Aorta (tissue), 5 donors: ENCODE measurements around the gene MUC4. TPM values are rescaled to one million over a fixed set of nuclear protein-coding genes. Genes with fewer than 3 reads are reported as not detected.
A peak's percentile ranks its signal among the peaks of the same experiment; 100 is the strongest.
"Not testable (repeated sequence)": the region's sequence is repeated elsewhere in the genome, so short reads cannot be mapped to it uniquely, and the experiment has no call there.

Source experiments
- ATAC-seq: fragments of 200-7000 bp; cut with Tn5 transposase; one replicate; pipeline ENCODE4 v1.9.1; 2022; ENCODE audit warnings: moderate library complexity; ENCODE audit not compliant: low FRiP score
- DNase-seq, 2 donors: peaks; one replicate each; pipeline ENCODE4 v3.0.0-alpha.2; 2020
- H3K27ac ChIP-seq, 2 donors: one replicate each; pipeline ENCODE4 v1.5.1; 2013; ENCODE audit warnings: low read length in 2 of 2, mild to moderate bottlenecking in 2 of 2, moderate library complexity in 2 of 2, control low read depth in 1 of 2, inconsistent platforms in 1 of 2, low read depth in 1 of 2
- H3K27me3 ChIP-seq, 2 donors: one replicate each; pipeline ENCODE4 v1.6.1; 2013; ENCODE audit warnings: control low read depth in 1 of 2, low read length in 1 of 2, mild to moderate bottlenecking in 1 of 2, moderate library complexity in 1 of 2; ENCODE audit not compliant: insufficient read depth in 2 of 2, control insufficient read depth in 1 of 2
- H3K36me3 ChIP-seq, 2 donors: one replicate each; pipeline ENCODE4 v1.6.1; 2013; ENCODE audit warnings: control low read depth in 1 of 2, low read length in 1 of 2, mild to moderate bottlenecking in 1 of 2; ENCODE audit not compliant: insufficient read depth in 2 of 2, control insufficient read depth in 1 of 2
- H3K4me1 ChIP-seq, 2 donors: one replicate each; pipeline ENCODE4 v1.6.1; 2013; ENCODE audit warnings: low read length in 2 of 2, control low read depth in 1 of 2, mild to moderate bottlenecking in 1 of 2, moderate library complexity in 1 of 2; ENCODE audit not compliant: insufficient read depth in 2 of 2, control insufficient read depth in 1 of 2
- H3K4me3 ChIP-seq, 2 donors: one replicate each; pipeline ENCODE4 v1.5.1; 2013; ENCODE audit warnings: low read length in 2 of 2, control low read depth in 1 of 2, mild to moderate bottlenecking in 1 of 2
- H3K9me3 ChIP-seq: one replicate; pipeline ENCODE4 v1.6.1; 2013; ENCODE audit warnings: mild to moderate bottlenecking, low read length; ENCODE audit not compliant: control insufficient read depth
- WGBS, 2 donors: extraction: QIAGEN DNeasy Blood & Tissue Kit; methylation state at CpG; one replicate each; pipeline ENCODE4 v1.1.7; 2013; 5-methylcytosine and 5-hydroxymethylcytosine counted together
- intact Hi-C, 2 donors: fragments of 100-400 bp; cut with DNase I; formaldehyde crosslinking; loops; one replicate each; pipeline versions ENCODE4 v1.14.2 to v1.15.0; 2022
- polyA plus RNA-seq, 2 donors: library from polyadenylated mRNA; stranded (reverse); fragments of 200-250 nt; gene quantifications; one replicate each; pipeline ENCODE4 v1.2.3, GENCODE V29; 2013
- total RNA-seq, 2 donors: library from RNA; stranded (reverse); fragmentation: NEBNext Ultra II Directional; extraction: Animal tissue kit (Norgen Biotek cat#: 25700); gene quantifications; one replicate each; pipeline ENCODE4 v1.2.1, GENCODE V29; 2021
- donor health status: healthy with polysubstance abuse.
- donor health status: Bipolar disorder and iron deficiency.
- donor health status: DM: no; HTN: no; CAD: no.
- donor health status: DM: no; HTN: no; CAD: no.
- donor health status: DM: yes; HTN: yes; CAD: no.

Gene MUC4
- total and polyA plus RNA-seq, 4 donors: 0.06 to 0.25 (median 0.08) TPM; not detected in 1

DNA sequence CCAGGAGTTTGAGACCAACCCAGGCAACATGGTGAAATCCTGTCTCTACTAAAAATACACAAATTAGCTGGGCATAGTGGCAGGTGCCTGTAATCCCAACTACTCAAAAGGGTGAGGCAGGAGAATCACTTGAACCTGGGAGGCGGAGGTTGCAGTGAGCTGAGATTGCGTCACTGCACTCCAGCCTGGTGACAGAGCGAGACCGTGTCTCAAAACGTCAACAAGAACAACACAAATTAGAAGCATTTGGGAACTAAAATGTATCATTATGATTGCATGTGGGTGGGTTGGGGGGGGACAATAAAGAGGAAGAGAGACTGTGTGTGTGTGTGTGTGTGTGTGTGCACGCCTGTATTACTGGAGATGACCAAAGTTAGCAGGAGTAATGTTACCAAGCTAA, 73.9 kb downstream of the MUC4 start:
- H3K27me3 ChIP-seq, H3K36me3 ChIP-seq, H3K4me3 ChIP-seq, H3K27ac ChIP-seq, intact Hi-C loops, H3K4me1 ChIP-seq, ATAC-seq, H3K9me3 ChIP-seq: not testable (repeated sequence)
- peak; percentile 6 to 41 for DNase-seq
- WGBS, 2 donors: 88 to 89% methylated on average over 6 of the region's 6 CpGs

DNA sequence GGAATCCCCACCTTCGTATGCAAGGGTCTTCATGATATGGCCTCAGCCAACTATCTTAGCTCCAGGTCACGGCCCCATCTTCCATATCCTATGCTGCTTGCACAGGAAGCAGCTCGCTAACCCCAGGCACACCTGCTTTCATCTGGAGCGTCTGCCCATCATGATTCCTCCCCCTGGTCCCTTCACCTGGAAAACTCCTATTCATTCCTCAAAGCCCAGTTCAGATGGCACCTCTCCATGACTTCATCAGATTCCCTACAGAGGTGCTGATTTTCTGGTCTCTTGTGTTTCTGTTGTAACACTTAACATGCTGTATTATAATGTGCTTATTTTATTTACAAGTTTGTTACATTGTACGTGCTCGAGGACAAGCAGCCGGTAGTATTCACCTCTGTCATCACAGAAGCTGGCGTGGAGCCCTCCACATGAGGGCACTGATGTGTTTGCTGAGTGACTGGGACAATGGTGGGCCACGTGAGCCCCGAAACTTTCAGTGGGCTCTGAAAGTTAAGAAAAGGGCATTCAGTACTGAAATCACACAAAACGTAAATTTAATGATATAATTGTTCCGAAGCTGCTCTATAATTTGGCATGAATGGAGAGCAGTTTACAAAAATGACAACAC, 74.8 kb downstream of the MUC4 start:
- intact Hi-C loops: no loop called here
- no peaks in the 10 kb centered on the region for H3K36me3 ChIP-seq
- DNase-seq (peak; percentile 14 to 69), ATAC-seq (no peak)
- H3K9me3 ChIP-seq: no peaks in the 10 kb centered on the region
- H3K4me1 ChIP-seq: no peaks in the 10 kb centered on the region
- no peak overlapping the region for H3K27ac ChIP-seq
- WGBS, 2 donors: 92 to 95% methylated on average over 12 of the region's 12 CpGs
- H3K27me3 ChIP-seq: no peaks in the 10 kb centered on the region
- H3K4me3 ChIP-seq: no peak overlapping the region

- Histone ChIP-seq H3K4me3 (no peak overlapping the region), H3K4me1 (no peaks in the 10 kb centered on the region), H3K27ac (no peak overlapping the region), H3K36me3 (no peaks in the 10 kb centered on the region), H3K9me3 (no peaks in the 10 kb centered on the region), H3K27me3 (no peaks in the 10 kb centered on the region)
- no peak for ATAC-seq
- WGBS, 2 donors: 77 to 78% methylated on average over 16 of the region's 16 CpGs
- peak; percentile 36 to 66 for DNase-seq
- intact Hi-C loops: no loop called here
These were observed 76.6 kb downstream of the MUC4 start for GRCh38 chr3:195735036-195735695.

GRCh38 chr3:195732940-195733339, 78.8 kb downstream of the MUC4 start:
- Histone ChIP-seq H3K27me3 (no peaks in the 10 kb centered on the region), H3K4me3 (no peak overlapping the region), H3K36me3 (no peaks in the 10 kb centered on the region), H3K27ac (no peak overlapping the region), H3K4me1 (no peaks in the 10 kb centered on the region), H3K9me3 (no peaks in the 10 kb centered on the region)
- ATAC-seq (no peak), DNase-seq (peak; percentile 46 to 75)
- 76 to 81% methylated on average over 12 of the region's 12 CpGs for WGBS, 2 donors
- intact Hi-C loops: no loop called here

DNA sequence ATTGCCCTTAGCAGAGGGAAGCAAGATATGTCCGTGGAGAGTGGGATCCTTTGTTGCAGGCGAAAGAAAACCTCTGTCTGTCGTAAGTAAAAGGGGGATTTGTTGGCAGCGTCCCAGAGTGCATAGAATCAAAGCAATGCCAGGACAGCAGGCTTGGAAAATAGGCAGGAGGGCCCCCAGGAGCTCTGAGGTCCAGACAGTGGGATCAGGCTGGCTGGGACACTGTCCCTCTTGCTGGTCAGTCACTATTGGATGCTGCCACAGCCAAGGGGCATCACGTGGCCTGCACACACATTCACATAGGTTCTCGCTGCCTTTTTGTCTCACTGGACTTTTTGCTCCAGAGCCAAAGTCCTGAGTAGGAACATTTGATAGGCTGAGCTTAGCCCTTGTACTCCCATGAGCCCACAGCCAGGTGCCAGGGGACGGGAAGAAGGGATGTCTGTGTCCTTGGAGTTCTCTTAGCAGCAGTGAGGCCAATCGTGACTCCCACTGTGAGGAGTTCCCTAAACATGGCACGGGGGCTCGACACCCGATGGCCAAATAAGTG, 80.3 kb downstream of the MUC4 start:
- no peak for ATAC-seq
- H3K9me3 ChIP-seq: no peaks in the 10 kb centered on the region
- 91 to 92% methylated on average over 11 of the region's 11 CpGs for WGBS, 2 donors
- intact Hi-C loops: no loop called here
- H3K36me3 ChIP-seq: no peaks in the 10 kb centered on the region
- H3K4me3 ChIP-seq: no peak overlapping the region
- no peak overlapping the region for H3K27ac ChIP-seq
- H3K27me3 ChIP-seq: no peaks in the 10 kb centered on the region
- DNase-seq: peak; percentile 24 to 71
- H3K4me1 ChIP-seq: no peaks in the 10 kb centered on the region

- intact Hi-C loops: loop anchor here in 1 of 2 donors (10.0 kb wide), 1 partner anchor 115 kb away; no protein-coding TSS in a partner anchor
- DNase-seq (peak; percentile 42 to 65), ATAC-seq (no peak)
- Histone ChIP-seq H3K27ac (no peak overlapping the region), H3K4me3 (no peak overlapping the region), H3K27me3 (no peaks in the 10 kb centered on the region), H3K4me1 (no peaks in the 10 kb centered on the region), H3K9me3 (no peaks in the 10 kb centered on the region), H3K36me3 (no peaks in the 10 kb centered on the region)
- WGBS, 2 donors: 88 to 89% methylated on average over 18 of the region's 18 CpGs
These were observed 82.1 kb downstream of the MUC4 start for GRCh38 chr3:195729476-195730251.

GRCh38 chr3:195728789-195729188, 82.9 kb downstream of the MUC4 start:
- WGBS, 2 donors: 91 to 97% methylated on average over 3 to 4 of the region's 5 CpGs
- not testable (repeated sequence) for H3K27ac ChIP-seq, H3K27me3 ChIP-seq, DNase-seq, ATAC-seq, H3K36me3 ChIP-seq, H3K9me3 ChIP-seq, H3K4me3 ChIP-seq, H3K4me1 ChIP-seq
- intact Hi-C loops: loop anchor here in 1 of 2 donors (10.0 kb wide), 1 partner anchor 114 kb away; no protein-coding TSS in a partner anchor

GRCh38 chr3:195727606-195728195, 84.0 kb downstream of the MUC4 start:
- DNase-seq (peak; percentile 33 to 59), ATAC-seq (no peak)
- Histone ChIP-seq H3K4me1 (no peaks in the 10 kb centered on the region), H3K27ac (no peak overlapping the region), H3K9me3 (no peaks in the 10 kb centered on the region), H3K4me3 (no peak overlapping the region), H3K27me3 (no peaks in the 10 kb centered on the region), H3K36me3 (no peaks in the 10 kb centered on the region)
- intact Hi-C loops: loop anchor here in 1 of 2 donors (10.0 kb wide), 1 partner anchor 113 kb away; no protein-coding TSS in a partner anchor
- 23 to 24% methylated on average over 7 of the region's 7 CpGs for WGBS, 2 donors
